Activated T-helper 1 cell treated with anti-CD3 and anti-CD28 coated beads, Interleukin-2, amount 50 U/mL, for 16 hours (primary cell): ENCODE measurements around the gene CLEC16A.

ENCODE experiments used
- DNase-seq, 2 donors: peaks; one replicate each; pipeline ENCODE4 v3.0.0-alpha.2; 2020; ENCODE audit warnings: low read depth in 1 of 2, low spot score in 1 of 2

Gene CLEC16A

GRCh38 chr16:11149011-11149616 lies 204.8 kb downstream of the CLEC16A start:
- no peak for DNase-seq

GRCh38 chr16:11150190-11150589 lies 205.8 kb downstream of the CLEC16A start:
- DNase-seq = no peak

- DNase-seq = no peak
Observed at GRCh38 chr16:11151156-11151884, 207.0 kb downstream of the CLEC16A start.

- DNase-seq = no peak
Observed at GRCh38 chr16:11151885-11152629, 207.7 kb downstream of the CLEC16A start.

GRCh38 chr16:11152677-11153331 lies 208.4 kb downstream of the CLEC16A start:
- no peak for DNase-seq

- no peak for DNase-seq
Observed at GRCh38 chr16:11155284-11155806, 211.0 kb downstream of the CLEC16A start.

GRCh38 chr16:11156401-11156800 lies 212.0 kb downstream of the CLEC16A start:
- no peak for DNase-seq

GRCh38 chr16:11157143-11157542 lies 212.8 kb downstream of the CLEC16A start:
- no peak for DNase-seq

GRCh38 chr16:11158018-11158417 lies 213.7 kb downstream of the CLEC16A start:
- no peak for DNase-seq

- DNase-seq = no peak
Observed at GRCh38 chr16:11159282-11159681, 214.9 kb downstream of the CLEC16A start.

- DNase-seq = no peak
Observed at GRCh38 chr16:11160676-11161115, 216.3 kb downstream of the CLEC16A start.

GRCh38 chr16:11161439-11161838 lies 217.1 kb downstream of the CLEC16A start:
- no peak for DNase-seq

- no peak for DNase-seq
Observed at GRCh38 chr16:11161974-11162373, 217.6 kb downstream of the CLEC16A start.

- DNase-seq = no peak
Observed at GRCh38 chr16:11162586-11163268, 218.4 kb downstream of the CLEC16A start.

- no peak for DNase-seq
Observed at GRCh38 chr16:11163761-11164261, 219.4 kb downstream of the CLEC16A start.

- DNase-seq = no peak
Observed at GRCh38 chr16:11164482-11165270, 220.3 kb downstream of the CLEC16A start.

- no peak for DNase-seq
Observed at GRCh38 chr16:11165349-11165748, 221.0 kb downstream of the CLEC16A start.

GRCh38 chr16:11165894-11166665 lies 221.7 kb downstream of the CLEC16A start:
- DNase-seq = no peak

GRCh38 chr16:11167581-11167980 lies 223.2 kb downstream of the CLEC16A start:
- no peak for DNase-seq
